Measurements from ENCODE around the gene PEAK1. TPM values are rescaled to one million over a fixed set of nuclear protein-coding genes. Genes with fewer than 3 reads are reported as not detected.

The PEAK1 gene
- total RNA-seq, 2 experiments from 2014 or later: 33.2 to 33.5 TPM

DNA sequence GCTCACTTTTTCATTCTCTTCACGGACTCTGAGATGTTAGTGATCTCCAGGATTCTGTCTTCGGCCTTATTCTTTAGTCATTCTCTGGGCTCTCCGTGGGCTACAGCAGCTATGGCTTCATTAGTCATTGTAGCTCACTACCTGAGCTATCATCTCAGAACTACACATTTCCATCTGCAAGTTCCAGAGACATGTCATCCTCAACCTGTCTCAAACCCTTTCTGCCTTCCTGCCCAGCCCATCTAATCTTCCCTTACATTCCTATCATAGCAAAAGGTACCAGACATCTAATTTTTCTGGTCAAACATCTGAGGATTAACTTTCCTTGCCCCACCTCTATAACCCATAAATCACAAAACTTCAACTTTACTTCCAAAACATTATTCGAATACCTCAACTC is 362.2 kb downstream of the PEAK1 start:
- Mint-ChIP-seq H3K36me3 (peaks cover 4% of the 10 kb centered on the region), H3K27ac (no peak overlapping the region), H3K4me3 (no peak overlapping the region), H3K27me3 (no peaks in the 10 kb centered on the region), H3K9me3 (no peaks in the 10 kb centered on the region), H3K4me1 (peaks cover 48% of the 10 kb centered on the region)
- DNase-seq: no peak

DNA sequence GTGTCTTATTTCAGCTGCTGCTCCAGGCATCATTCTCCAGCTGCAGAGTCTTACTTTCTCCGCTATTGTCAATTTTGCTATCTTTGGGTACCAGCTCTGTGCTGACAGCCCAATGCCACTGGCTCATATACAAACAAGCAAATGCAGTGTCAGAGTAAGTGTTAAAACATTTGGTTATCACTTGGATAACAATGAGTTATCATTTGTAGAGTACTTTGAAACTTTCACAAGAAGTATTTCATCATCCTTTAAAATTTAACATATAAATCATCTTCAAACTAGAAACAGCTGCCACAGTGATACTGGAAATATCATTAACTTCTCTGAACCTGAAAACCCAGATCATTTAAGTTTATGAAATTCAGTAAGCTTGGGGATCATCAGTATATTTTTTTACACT is 362.8 kb downstream of the PEAK1 start:
- Mint-ChIP-seq H3K27ac (no peak overlapping the region), H3K4me1 (peaks cover 47% of the 10 kb centered on the region), H3K36me3 (peaks cover 4% of the 10 kb centered on the region), H3K27me3 (no peaks in the 10 kb centered on the region), H3K9me3 (no peaks in the 10 kb centered on the region), H3K4me3 (no peak overlapping the region)
- DNase-seq: no peak

DNA sequence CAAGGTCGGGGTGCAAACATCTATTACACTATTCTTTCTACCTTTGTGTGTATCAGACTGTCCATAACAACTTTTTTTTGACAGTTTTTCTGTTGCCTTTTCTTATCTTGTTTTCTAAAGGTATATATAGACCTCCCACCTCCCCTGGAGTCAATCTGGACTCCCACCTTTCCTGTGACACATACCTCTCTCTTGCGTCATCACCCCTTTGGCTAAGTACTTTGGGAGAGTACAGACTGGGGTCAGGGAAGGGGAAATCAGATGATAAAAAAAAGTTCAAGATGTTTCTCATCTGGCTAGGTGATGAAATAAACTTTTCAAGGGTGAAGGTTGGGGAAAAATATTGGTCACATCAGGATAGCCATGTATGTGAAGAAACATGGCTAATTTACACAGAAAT is 366.2 kb downstream of the PEAK1 start:
- no peaks in the 10 kb centered on the region for H3K9me3 Mint-ChIP-seq
- H3K4me1 Mint-ChIP-seq: peaks cover 30% of the 10 kb centered on the region
- no peaks in the 10 kb centered on the region for H3K27me3 Mint-ChIP-seq
- H3K4me3 Mint-ChIP-seq: no peak overlapping the region
- no peak overlapping the region for H3K27ac Mint-ChIP-seq
- peaks cover 9% of the 10 kb centered on the region for H3K36me3 Mint-ChIP-seq
- no peak for DNase-seq

DNA sequence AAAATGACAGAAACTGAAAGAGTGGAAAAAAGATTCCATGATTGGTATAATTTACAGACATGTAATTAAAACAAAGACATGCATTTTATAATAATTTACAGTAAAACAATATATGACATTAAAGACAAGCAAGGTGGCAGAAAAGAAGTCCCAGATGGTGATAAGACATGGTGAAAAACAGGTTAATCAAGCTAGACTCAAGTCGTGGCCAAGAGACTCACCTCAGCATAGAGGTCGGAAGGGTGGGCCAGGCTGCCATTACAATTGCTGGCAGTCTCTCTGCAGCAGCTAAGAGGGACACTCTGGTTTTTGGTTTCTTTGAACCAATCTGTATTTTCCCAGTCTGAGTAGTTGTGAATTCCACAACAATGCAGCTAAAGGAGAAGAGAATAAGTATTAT is 367.3 kb downstream of the PEAK1 start:
- no peaks in the 10 kb centered on the region for H3K9me3 Mint-ChIP-seq
- H3K4me1 Mint-ChIP-seq: peaks cover 20% of the 10 kb centered on the region
- H3K27ac Mint-ChIP-seq: no peak overlapping the region
- peaks cover 9% of the 10 kb centered on the region for H3K36me3 Mint-ChIP-seq
- H3K27me3 Mint-ChIP-seq: no peaks in the 10 kb centered on the region
- H3K4me3 Mint-ChIP-seq: no peak overlapping the region
- no peak for DNase-seq

Other genes starting within 250 kb of the PEAK1 start
- 10 to 100 TPM; 41.2 to 47.1 TPM for gene HMG20A, start 784 bp upstream of the PEAK1 start, total RNA-seq
- gene LINGO1, start 212.8 kb upstream of the PEAK1 start, total RNA-seq: not detected

All from activated naive CD8-positive, alpha-beta T cell treated with anti-CD3 and anti-CD28 coated beads for 36 hours (primary cell).